ENCODE results near the gene SATB1. TPM values are rescaled to one million over a fixed set of nuclear protein-coding genes. Genes with fewer than 3 reads are reported as not detected.

Gene SATB1
- polyA plus RNA-seq, 1 donor from 2014 or later = 16.0 TPM

DNA sequence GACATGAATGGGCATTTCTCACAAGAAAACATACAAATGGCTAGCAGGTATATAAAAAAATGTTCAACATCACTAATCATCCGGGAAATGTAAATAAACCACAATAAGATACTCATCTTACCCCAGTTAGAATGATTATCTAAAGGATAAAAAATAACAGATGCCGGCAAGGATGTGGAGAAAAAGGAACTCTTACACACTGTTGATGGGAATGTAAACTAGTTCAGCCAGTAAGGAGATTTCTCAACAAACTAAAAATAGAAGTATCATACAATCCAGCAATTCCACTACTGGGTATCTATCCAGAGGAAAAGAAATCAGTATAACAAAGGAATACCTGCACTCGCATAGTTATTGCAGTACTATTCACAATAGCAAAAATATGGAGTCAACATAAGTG lies 124.2 kb downstream of the SATB1 start:
- Histone ChIP-seq H3K27ac (ENCODE audit: low read length) (no peak overlapping the region), H3K9me2 (ENCODE audit: insufficient read depth, low read length) (no peaks in the 10 kb centered on the region), H3K36me3 (ENCODE audit: insufficient read depth, low read length) (no peaks in the 10 kb centered on the region), H3K4me3 (ENCODE audit: low read length) (no peak overlapping the region), H3K79me2 (replicated peaks; ENCODE audit: insufficient read depth, low read length) (no peaks in the 10 kb centered on the region), H3K9ac (ENCODE audit: low read length) (no peak overlapping the region), H2AFZ (ENCODE audit: low read depth, low read length) (no peak overlapping the region), H4K20me1 (ENCODE audit: insufficient read depth) (no peaks in the 10 kb centered on the region), H3K4me2 (ENCODE audit: low read length) (no peak overlapping the region), H3F3A (ENCODE audit: insufficient read depth, low read length, poor library complexity, severe bottlenecking) (no peaks in the 10 kb centered on the region), H3K27me3 (ENCODE audit: insufficient read depth, low read depth, low read length) (no peaks in the 10 kb centered on the region), H3K9me3 (ENCODE audit: low read length) (no peaks in the 10 kb centered on the region)
- TF ChIP-seq SMC3 (conservative IDR thresholded peaks at IDR 0.05; ENCODE audit: poor library complexity) (no peak), TAF1 (IDR thresholded peaks at IDR 0.05; ENCODE audit: low read depth) (no peak), MXI1 (conservative IDR thresholded peaks at IDR 0.05; ENCODE audit: poor library complexity, severe bottlenecking) (no peak), EP300 (conservative IDR thresholded peaks at IDR 0.05; ENCODE audit: poor library complexity, severe bottlenecking) (no peak), RAD21 (conservative IDR thresholded peaks at IDR 0.05) (no peak), POLR2AphosphoS5 (IDR thresholded peaks at IDR 0.05) (no peak)
- TF ChIP-seq, protein P1, sequence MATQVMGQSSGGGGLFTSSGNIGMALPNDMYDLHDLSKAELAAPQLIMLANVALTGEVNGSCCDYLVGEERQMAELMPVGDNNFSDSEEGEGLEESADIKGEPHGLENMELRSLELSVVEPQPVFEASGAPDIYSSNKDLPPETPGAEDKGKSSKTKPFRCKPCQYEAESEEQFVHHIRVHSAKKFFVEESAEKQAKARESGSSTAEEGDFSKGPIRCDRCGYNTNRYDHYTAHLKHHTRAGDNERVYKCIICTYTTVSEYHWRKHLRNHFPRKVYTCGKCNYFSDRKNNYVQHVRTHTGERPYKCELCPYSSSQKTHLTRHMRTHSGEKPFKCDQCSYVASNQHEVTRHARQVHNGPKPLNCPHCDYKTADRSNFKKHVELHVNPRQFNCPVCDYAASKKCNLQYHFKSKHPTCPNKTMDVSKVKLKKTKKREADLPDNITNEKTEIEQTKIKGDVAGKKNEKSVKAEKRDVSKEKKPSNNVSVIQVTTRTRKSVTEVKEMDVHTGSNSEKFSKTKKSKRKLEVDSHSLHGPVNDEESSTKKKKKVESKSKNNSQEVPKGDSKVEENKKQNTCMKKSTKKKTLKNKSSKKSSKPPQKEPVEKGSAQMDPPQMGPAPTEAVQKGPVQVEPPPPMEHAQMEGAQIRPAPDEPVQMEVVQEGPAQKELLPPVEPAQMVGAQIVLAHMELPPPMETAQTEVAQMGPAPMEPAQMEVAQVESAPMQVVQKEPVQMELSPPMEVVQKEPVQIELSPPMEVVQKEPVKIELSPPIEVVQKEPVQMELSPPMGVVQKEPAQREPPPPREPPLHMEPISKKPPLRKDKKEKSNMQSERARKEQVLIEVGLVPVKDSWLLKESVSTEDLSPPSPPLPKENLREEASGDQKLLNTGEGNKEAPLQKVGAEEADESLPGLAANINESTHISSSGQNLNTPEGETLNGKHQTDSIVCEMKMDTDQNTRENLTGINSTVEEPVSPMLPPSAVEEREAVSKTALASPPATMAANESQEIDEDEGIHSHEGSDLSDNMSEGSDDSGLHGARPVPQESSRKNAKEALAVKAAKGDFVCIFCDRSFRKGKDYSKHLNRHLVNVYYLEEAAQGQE (IDR thresholded peaks at IDR 0.05; ENCODE audit: borderline replicate concordance) = no peak
- TF ChIP-seq, protein P2, sequence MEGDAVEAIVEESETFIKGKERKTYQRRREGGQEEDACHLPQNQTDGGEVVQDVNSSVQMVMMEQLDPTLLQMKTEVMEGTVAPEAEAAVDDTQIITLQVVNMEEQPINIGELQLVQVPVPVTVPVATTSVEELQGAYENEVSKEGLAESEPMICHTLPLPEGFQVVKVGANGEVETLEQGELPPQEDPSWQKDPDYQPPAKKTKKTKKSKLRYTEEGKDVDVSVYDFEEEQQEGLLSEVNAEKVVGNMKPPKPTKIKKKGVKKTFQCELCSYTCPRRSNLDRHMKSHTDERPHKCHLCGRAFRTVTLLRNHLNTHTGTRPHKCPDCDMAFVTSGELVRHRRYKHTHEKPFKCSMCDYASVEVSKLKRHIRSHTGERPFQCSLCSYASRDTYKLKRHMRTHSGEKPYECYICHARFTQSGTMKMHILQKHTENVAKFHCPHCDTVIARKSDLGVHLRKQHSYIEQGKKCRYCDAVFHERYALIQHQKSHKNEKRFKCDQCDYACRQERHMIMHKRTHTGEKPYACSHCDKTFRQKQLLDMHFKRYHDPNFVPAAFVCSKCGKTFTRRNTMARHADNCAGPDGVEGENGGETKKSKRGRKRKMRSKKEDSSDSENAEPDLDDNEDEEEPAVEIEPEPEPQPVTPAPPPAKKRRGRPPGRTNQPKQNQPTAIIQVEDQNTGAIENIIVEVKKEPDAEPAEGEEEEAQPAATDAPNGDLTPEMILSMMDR (IDR thresholded peaks at IDR 0.05; ENCODE audit: poor library complexity, severe bottlenecking) = no peak

DNA sequence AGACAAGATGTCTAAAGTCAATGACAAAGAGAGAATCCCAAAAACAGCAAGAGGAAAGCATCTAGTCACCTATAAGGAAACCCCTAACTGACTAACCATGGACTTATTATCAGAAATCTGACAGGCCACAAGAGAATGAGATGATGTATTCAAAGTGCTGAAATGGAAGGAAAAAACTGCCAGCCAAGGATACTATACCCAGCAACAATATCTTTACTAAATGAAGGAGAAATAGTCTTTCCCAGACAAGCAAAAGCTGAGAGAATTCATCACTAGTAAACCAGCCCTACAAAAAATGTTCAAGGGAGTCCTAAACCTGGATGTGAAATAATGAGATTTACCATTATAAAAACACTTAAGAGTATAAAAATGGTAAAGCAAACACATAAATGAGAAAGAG lies 128.0 kb downstream of the SATB1 start:
- no peak overlapping the region for H3K4me2 ChIP-seq (ENCODE audit: low read length)
- no peaks in the 10 kb centered on the region for H3K36me3 ChIP-seq (ENCODE audit: insufficient read depth, low read length)
- no peak overlapping the region for H3K4me3 ChIP-seq (ENCODE audit: low read length)
- no peaks in the 10 kb centered on the region for H3K27me3 ChIP-seq (ENCODE audit: insufficient read depth, low read depth, low read length)
- no peaks in the 10 kb centered on the region for H3K79me2 ChIP-seq (replicated peaks; ENCODE audit: insufficient read depth, low read length)
- H3K27ac ChIP-seq (ENCODE audit: low read length) = no peak overlapping the region
- no peak overlapping the region for H3K9ac ChIP-seq (ENCODE audit: low read length)
- TF ChIP-seq EP300 (conservative IDR thresholded peaks at IDR 0.05; ENCODE audit: poor library complexity, severe bottlenecking) (no peak), TAF1 (IDR thresholded peaks at IDR 0.05; ENCODE audit: low read depth) (no peak), EZH2 (IDR thresholded peaks at IDR 0.05; ENCODE audit: borderline replicate concordance, insufficient read depth, low read length, poor library complexity, severe bottlenecking) (no peak), POLR2AphosphoS5 (IDR thresholded peaks at IDR 0.05) (no peak), MXI1 (conservative IDR thresholded peaks at IDR 0.05; ENCODE audit: poor library complexity, severe bottlenecking) (no peak)
- TF ChIP-seq, protein P2 (IDR thresholded peaks at IDR 0.05; ENCODE audit: poor library complexity, severe bottlenecking) = no peak
- no peaks in the 10 kb centered on the region for H3K9me2 ChIP-seq (ENCODE audit: insufficient read depth, low read length)
- H3F3A ChIP-seq (ENCODE audit: insufficient read depth, low read length, poor library complexity, severe bottlenecking) = no peaks in the 10 kb centered on the region
- no peaks in the 10 kb centered on the region for H4K20me1 ChIP-seq (ENCODE audit: insufficient read depth)
- no peak overlapping the region for H2AFZ ChIP-seq (ENCODE audit: low read depth, low read length)
- no peaks in the 10 kb centered on the region for H3K9me3 ChIP-seq (ENCODE audit: low read length)
